ENCODE measurements around the gene SLC25A38.
"Not testable (repeated sequence)": the region's sequence is repeated elsewhere in the genome, so short reads cannot be mapped to it uniquely, and the experiment has no call there.

SLC25A38 gene, protein sequence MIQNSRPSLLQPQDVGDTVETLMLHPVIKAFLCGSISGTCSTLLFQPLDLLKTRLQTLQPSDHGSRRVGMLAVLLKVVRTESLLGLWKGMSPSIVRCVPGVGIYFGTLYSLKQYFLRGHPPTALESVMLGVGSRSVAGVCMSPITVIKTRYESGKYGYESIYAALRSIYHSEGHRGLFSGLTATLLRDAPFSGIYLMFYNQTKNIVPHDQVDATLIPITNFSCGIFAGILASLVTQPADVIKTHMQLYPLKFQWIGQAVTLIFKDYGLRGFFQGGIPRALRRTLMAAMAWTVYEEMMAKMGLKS

DNA sequence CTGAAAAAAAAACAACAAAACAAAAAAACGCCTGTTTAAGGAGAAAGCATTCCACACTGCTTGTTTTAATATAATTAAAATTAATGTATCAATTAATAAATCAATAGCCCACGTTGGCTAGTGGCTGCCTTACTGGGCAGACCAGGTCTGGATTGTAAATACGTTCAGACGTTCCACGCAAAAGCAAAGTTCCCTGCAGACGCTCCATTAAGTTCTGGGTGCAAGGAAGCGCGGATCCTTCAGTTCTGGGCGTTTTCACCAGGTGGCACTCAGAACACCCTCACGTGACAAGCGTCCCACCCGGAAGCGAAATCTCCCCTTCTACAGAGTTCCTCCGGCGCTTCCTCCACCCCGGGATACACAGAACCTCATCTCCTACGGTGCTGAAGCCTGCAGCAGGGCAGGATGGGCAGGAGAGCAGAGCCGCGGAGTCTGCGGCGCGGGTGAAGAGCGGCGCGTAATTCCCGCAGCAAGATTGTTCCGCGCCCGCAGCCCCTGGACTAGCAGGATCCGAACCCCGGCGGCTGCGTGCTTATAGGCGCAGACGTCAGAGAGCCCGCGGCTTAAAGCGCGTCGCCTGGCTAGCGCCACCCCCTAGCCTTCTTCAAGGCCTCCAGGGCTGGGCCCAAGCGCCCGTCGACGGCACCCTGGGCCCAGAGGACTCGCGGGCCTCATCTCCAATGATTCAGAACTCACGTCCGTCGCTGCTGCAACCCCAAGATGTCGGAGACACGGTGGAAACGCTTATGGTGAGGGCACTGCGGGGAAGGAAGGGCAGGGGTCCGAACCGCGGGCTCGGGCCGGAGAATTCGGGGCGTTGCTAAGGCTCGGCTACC lies at the start of gene SLC25A38:
Gene SLC25A38 (plus strand): TSS at position 326 of the 836 bp plus-strand sequence. CDS start 355 bp downstream, at position 681.
- peak; percentile 63 for DNase-seq

DNA sequence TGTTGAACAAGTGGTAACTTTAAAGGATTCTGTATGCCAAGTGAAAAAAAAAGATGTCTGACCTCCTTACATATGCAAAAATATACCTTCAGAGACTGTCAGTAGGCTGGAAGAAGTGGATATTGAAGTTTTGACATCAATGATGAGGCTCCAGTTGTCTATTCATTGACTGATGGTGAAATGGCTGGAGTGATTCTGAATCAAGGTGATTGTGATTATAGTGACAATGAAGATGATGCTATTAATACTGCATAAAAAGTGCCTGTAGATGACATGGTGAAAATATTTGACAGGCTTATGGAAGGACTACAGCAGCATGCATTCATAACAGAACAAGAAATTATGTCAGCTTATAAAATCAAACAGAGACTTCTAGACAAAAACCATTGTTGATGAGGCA lies 49.6 kb upstream of the SLC25A38 start:
- DNase-seq, result no peak

DNA sequence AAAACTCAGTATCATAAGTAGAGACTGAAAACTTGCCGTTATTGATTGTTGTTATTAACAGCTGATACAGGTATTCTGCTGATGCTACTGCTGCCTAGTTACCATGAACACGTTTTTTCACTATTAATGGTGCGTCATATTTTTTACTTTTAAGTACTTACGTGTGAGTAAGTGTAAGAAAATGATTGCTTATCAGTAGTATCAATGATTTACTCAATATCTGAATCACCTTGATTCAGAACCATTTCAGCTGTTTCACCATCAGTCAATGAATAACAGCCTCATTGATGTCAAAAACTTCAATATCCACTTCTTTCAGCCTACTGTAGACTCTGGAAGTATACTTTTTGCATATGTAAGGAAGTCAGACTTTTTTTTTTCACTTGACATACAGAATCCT lies 49.0 kb upstream of the SLC25A38 start:
- DNase-seq, result no peak

DNA sequence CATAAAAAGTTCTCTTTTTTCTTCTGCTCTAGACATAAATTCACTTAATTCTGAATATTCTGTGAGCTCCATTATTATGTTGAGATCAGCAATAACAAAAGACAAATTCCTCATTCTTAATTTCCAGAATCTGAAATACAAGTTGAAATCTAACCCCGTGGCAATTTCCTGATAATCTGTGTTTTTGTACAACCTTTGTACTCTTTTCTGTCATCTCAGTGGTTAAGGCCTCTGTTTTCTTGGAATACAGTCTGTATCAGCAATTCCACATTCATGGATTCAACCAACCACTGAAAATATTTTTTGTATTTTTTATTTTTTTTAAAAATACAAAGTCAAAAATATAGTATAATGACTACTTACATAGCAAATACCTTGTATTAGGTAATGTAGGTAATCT lies 45.0 kb upstream of the SLC25A38 start:
- DNase-seq, result no peak

DNA sequence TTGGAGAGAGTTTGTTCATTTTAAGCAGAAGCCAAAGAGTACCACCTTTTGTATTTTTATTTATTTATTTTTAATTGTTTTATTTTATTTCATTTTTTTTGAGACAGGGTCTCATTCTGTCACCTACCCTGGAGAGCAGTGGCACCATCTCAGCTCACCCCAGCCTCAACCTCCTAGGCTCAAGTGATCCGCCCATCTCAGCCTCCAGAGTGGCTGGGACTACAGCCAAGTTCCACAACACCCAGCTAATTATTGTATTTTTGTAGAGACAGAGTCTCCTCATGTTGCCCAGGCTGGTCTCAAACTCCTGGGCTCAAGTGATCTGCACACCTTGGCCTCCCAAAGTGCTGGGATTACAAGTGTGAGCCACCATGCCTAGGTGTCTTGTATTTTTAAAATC lies 44.1 kb upstream of the SLC25A38 start:
- no peak for DNase-seq

DNA sequence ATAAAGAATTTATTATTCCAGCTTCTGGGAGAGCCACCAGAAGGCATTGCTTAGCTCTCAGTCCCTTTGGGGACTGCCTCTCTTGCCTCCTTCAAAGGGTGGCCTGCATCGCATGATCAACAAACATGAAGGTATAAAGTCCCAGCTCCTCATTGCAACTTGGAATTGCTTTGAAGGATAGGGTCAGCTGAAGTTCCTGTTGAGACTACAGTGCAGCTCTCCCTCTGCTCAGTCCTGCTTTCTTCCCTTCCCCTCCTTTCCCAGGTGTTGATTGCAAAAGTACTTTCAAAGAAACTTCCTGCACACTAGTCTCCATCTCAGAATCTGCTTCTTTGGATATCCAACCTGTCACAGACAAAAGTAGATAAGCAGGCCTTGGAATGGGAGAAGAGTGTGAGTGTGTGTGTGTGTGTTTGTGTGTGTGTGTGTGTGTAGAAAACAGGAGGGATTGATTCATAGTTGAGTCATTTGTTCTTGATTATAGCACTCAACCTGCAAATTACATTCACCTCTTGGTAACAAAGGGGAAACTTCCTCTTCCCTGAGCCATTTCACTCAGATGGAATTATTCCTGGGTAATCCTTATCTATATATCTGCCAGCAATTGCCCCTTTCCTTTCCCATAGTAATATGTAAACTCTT lies 40.0 kb upstream of the SLC25A38 start:
- no peak for DNase-seq

DNA sequence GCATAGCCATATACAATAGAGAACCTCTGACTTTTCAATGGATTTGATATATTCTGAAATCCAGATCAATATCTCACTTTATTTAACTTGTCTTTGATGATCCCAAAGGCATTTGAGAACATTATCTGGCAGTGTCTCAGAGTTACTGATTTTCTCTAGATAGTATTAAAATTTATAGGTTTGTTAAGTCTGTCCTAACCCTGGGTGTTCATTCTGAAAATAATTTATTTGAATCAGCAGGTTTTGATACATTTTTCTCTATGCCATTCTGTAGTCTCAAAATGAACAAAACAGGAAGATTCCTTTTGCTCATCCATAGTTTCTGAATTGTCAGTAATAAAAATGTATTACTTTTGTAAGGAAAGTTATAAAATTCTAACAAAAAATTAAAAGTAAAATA lies 39.4 kb upstream of the SLC25A38 start:
- no peak for DNase-seq

DNA sequence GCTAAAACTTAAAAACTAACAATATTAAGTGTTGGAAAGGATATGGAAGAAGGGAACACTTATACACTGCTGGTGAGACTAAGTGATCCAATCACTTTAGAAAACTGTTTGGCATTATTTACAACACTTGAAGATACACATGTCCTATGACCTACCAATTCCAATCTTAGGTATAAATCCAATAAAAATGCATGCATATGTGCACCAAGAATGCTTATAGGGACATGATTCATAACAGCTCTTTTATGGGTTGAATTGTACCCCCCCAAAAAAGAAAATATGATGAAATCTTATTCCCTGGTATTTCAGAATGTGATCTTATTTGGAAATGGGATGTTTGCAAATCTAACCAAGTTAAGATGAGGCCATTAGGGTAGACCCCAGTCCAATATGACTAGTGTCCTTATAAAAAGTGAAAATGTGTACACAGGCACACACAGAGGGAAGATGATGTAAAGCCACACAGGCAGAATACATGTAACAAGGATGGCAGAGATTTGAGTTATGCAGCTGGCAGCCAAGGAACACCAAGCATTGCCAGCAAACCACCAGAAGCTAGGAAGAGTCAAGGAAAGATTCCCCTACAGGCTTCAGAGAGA lies 38.3 kb upstream of the SLC25A38 start:
- DNase-seq, result no peak

DNA sequence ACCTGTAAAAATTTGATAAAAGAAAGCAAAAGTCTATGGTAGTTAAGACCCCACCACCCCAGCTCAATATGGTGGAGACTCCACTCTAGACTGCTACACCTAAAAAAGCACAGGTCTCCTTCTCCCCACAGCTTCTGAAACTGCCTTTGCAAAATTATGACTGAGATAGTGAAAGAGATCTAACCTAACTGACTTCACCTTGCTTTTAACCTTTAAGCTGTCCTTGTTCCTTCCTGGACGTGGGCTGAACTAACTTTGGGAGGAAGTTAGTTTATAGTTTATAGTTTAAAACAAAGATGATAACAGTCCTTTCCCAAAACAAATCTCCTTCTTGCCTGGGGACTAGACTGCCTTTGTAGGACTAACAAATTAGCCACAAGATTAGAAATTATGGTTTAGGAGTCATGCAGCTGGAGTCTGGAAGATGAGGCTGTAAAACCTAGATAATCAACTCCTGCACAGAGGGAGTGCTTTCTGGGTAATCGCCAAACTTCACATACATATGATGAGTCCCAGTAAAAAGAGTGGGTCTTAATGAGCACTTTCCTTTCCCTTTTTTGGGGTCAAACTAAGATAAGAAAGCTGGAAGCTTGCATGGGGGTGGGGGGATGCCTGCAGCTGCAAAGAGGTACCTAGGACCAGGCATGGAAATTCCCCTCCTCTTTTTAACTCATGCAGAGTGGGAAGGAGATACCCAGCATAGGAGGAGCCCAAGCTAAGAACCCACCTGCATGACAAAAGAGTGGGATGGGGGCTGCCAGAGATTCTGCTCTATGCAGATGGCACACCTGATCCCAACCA lies 36.2 kb upstream of the SLC25A38 start:
- no peak for DNase-seq

DNA sequence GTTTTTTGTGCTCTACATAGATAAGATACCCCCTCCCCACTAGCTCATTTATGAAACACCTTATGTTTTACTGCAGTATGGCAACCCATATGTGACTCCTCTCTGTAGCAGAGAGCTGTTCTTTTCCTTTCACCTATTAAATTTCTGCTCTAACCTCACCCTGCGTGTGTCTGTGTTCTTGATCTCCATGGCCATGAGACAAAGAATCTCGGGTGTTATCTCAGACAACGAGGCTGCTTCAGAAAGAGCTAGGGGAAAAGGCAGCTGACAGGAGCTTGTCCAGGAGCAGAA lies 35.6 kb upstream of the SLC25A38 start:
- no peak for DNase-seq

DNA sequence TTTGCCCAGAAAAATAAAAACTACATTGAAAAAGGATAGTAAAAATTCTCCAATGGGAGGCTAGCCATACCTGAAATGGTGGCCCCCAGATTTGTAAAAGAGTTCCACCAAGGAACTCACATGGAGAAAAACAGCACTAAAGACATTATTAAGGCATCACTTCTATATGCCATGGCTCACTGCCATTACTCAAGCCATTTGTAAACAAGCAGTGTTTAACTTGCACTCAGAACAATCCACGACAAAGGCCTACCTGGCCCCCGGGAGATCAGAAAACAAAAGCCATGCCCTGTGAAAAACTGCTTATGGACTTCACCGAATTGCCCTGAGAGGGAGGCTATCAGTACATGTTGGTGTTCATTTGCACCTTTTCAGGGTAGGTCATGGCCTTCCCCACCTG lies 34.1 kb upstream of the SLC25A38 start:
- DNase-seq, result no peak

DNA sequence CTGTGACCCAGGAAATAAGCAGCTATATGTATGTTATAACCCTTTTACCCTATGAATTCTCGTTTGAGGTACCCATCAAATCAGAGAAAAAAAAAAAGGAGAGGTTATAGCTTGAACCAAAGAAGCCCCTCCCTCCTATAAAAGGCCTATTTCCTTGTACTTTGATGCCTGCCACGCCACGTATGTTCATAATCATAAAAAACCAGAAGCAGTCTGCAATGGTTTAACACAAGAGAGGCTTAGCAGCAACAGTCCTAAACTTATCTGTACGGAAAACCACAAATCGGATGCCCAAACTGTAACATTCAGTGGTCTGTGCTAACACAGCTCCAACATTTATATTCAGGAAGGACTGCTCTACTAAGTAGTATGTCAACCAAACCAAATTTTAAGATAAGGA lies 32.5 kb upstream of the SLC25A38 start:
- no peak for DNase-seq

DNA sequence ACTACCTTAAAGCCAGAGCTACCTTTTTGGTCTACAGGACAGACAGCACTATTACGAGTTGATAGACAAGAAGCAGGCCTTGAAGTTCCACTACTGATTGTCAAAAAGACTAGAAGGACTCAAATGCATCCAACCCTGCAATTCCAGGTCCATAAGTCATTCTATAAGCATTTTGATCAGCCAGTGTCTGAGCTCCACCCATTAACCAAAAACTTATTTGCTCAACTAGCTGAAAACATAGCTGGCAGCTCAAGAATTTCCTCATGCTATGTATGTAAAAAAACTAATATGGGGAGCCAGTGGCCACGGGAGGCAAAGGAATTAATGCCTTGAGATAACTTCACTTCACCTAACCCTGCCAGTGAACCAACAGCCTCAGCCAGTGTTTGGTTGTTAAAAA lies 32.0 kb upstream of the SLC25A38 start:
- DNase-seq, result not testable (repeated sequence)

DNA sequence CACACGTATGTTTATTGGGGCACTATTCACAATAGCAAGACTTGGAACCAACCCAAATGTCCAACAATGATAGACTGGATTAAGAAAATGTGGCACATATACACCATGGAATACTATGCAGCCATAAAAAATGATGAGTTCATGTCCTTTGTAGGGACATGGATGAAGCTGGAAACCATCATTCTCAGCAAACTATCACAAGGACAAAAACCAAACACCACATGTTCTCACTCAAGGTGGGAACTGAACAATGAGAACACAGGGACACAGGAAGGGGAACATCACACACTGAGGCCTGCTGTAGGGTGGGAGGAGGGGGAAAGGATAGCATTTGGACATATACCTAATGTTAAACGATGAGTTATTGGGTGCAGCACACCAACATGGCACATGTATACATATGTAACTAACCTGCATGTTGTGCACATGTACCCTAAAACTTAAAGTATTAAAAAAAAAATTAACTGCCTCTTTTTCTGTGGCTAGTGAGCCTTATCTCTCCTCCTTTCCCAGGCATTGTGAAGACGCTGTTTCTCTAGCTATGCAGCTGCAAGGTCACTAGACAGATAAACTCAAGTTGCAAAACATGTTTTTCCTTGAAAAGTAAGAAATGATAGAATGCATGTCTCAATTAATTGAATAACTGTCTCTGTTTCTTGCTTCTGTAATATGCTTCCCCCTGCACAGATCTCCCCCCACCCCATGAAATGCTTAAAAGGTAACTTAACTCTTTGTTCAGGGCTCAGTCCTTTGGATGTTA lies 29.8 kb upstream of the SLC25A38 start:
- not testable (repeated sequence) for DNase-seq

DNA sequence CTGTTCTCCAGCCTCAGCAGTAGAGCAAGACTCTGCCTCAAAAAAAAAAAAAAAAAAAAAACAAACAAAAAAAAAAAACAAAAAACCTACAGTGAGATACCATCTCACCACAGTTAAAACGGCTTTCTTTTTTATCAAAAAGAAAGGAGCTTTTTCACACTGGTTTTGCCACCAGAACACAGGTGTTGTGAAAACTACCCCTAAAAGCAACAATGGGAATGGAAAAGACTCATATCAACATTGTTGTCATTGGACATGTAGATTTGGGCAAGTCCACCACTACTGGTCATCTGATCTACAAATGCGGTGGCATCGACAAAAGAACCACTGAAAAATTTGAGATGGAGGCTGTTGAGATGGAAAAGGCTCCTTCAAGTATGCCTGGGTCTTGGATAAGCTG lies 24.8 kb upstream of the SLC25A38 start:
- no peak for DNase-seq

DNA sequence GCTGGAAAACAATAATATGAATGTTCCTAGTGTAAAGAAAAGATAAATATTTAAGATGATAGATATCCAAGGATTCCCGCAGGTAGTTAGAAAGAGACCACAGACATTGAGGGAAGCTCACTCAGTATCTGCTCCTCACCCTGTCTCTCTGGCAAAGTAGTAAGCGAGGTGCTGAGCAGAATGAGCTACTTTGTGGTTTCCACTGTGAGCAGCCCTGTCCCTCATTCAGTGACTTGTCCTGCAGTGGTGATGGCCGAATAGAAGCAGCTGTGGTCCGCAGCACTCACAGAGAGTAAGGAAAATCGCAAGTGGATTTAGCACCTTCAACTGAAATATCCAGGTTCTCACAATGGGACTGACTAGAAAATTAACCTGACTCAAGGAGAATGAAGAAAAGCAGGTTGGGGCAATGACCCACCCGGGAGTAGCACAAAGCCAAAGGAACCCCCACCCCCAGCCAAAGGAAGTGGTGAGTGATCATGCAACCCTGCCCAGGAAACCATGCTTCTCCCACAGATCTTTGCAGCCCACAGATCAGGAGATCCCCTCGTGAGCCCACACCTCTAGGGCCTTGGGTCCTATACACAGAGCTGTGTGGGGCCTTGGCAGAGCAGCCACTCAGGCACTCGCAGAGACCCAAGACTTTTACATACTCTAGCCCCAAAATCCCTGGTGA lies 21.8 kb upstream of the SLC25A38 start:
- DNase-seq, result peak; percentile 41

DNA sequence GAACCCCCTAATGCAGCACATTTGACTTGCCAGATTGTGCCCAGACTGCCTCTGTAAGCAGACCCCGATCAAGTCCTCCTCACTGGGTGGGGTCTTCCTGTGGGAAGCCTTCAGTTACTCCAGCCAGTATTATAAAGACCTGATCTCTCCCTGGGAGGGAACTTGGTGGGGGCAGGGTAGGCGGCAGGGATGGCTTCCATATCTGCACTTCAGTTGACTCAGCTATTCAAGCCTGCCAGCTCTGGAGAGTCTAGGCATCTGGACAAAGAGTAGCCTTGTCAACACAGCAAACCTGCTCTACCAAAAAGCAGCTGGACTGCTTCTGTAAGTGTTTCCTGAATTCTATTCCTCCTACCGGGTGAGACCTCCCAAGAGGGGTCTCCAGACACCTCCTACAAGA lies 21.0 kb upstream of the SLC25A38 start:
- no peak for DNase-seq

DNA sequence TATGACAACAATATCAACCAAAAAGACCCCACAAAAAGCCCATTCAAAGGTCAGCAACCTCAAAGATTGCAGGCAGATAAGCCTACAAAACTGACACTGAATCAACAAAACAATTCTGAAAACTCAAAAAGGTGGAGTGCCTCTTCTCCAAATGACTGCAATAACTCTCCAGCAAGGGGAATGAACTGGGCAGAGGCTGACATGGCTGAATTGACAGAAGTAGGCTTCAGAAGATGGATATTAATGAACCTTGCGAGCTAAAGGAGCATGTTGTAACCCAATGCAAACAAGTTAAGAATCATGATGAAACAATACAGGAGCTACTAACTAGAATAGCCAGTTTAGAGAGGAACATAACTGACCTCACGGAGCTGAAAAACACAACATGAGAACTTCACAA lies 20.4 kb upstream of the SLC25A38 start:
- DNase-seq, result no peak

DNA sequence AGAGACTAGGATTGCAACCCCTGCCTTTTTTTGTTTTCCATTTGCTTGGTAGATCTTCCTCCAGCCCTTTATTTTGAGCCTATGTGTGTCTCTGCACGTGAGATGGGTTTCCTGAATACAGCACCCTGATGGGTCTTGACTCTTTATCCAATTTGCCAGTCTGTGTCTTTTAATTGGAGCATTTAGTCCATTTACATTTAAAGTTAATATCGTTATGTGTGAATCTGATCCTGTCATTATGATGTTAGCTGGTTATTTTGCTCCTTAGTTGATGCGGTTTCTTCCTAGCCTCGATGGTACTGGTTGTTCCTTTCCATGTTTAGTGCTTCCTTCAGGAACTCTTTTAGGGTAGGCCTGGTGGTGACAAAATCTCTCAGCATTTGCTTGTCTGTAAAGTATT lies 12.7 kb upstream of the SLC25A38 start:
- not testable (repeated sequence) for DNase-seq

DNA sequence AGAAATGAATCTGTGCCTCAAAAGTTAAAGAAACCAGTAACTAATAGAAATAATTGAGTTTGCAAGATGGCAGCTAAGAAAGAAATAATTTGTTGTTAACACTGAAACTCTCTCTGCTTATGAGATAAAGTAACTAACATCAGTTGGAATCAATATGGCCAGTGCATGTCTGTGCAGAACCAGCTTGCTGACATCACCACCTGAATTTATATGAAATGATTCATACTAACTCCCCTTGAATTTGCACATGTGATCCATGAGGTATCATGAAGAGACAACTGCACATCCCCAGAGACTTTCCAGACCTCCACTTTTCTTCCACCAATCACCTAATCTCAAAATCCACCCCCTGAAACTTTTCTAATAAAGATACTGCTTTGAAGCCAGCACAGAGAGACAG lies 10.3 kb upstream of the SLC25A38 start:
- no peak for DNase-seq

DNA sequence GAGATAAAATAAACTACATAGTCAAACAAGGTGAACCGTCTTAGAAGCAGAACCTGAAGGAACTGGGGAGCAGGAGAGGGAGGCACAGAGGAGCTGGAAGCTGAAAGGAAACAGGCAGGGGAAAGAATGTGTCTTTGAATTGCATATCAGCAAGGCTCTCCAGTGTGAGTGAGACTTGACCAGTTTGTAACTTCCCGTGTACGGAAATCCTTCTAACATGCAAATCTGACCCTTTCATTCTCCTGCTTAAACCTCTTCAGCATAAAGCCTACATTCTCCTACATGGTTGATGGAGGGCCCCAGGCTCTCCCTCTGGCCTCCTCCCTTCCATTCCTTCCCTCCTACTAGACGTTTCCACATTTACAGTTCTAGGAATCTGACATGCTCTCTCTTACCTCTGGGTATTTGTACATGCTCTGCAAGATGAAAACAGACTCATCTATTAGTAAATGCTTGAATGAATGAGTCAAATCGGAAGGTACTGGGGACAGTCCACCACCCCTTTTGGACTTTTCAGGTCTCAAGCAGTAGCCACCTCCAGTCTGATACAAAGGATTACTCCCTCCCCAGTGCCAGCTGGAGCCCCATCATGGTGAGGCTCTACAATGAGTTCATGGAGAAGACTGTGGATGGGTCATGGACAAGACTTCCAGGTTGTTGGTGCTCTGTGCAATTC lies 6.1 kb upstream of the SLC25A38 start:
- no peak for DNase-seq

Measured in activated T-cell treated with anti-CD3 and anti-CD28 coated beads for 4 hours (primary cell).